Renal cortical epithelial cell (primary cell): ENCODE measurements around the gene DNASE1L2. TPM values are rescaled to one million over a fixed set of nuclear protein-coding genes. Genes with fewer than 3 reads are reported as not detected.
"Not testable (repeated sequence)": the region's sequence is repeated elsewhere in the genome, so short reads cannot be mapped to it uniquely, and the experiment has no call there.

ENCODE experiments used
- DNase-seq: peaks from one replicate; pipeline ENCODE4 v3.0.0-alpha.2; 2011; ENCODE audit warnings: low read depth
- total RNA-seq: library from RNA; depleted of rRNA; stranded (reverse); fragments of >200 nt; gene quantifications from 2 replicates; pipeline ENCODE4 v1.2.3, GENCODE V29; 2014

Gene DNASE1L2
- total RNA-seq, 1 donor from 2014 or later, result 1.1 TPM

- DNase-seq, result not testable (repeated sequence)
Measured at GRCh38 chr16:2203119-2203688, 33.0 kb upstream of the DNASE1L2 start.

DNA sequence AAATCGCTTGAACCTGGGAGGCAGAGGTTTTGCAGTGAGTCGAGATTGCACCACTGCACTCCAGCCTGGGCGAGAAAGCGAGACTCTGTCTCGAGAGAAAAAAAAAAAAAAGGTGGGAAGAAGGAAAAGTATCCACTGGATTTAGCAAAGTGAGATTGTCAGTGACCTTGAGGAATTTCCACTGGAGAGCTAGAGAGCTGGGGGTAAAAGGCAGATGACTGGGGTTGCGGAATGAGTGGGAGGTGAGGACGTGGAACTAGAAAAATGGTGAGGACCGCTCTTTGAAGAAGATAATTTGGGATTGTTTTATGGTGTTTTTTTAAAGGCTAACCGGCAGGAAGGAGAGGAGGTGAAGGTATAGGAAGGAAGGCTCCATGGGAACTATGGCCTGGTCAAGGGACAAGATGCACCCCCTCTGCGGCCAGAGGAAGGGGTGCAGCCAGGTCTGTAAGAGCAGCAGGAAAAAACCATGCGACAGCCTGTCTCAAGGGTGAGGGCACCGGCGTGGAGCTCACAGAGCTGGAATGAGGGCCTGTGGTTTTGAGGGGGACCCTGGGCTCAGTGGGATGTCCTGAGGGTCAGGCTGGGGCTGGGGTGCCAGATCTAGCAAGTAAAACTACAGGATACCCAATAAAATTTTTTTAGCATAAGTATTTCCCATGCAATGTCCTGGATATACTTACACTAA lies 31.7 kb upstream of the DNASE1L2 start:
- DNase-seq, result no peak

DNA sequence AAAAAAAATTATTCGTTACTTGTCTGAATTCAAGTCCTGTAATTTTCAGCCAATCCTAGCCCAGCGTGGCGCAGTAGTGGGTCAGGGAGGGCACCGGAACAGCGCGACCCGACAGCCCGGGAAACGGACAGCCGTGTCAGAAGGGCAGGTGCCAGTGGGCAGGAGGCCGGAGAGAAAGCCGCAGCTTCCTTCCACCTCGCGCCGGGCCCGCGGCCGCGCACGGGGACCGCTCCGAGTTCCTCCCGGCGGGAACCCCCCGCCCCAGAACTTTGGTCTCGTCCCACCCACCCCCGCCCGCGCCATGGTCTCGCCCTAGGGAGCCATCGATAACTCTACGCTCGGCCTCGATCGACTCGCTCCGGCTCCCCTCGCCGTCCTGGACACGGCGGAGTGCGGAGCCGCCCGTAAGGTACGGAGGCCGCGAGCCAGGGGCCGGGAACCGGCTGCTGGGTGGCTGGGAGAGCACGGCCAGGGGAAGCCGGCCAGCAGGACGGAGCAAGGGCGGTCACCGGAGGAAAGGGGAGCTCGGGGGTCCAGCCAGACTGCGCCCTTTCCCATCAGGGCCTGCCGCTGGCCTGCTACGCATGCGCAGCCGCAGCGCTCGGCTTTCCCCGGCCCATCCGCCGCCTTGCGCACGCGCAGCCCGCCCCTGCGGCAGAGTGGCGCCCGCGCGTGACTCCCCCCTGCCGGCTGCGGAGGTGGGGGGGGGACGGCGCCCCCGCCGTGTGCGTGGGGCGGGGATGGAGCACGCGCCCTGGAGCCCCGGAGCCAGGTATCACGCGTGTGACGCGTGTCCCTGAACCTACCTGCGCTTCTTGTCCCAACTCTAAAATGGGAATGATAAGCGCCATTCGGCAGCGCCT lies 30.9 kb upstream of the DNASE1L2 start, which contains the start of gene MLST8:
Gene MLST8 (plus strand): TSS at position 351 of the 863 bp plus-strand sequence. CDS start 632 bp downstream, outside the sequence.
- DNase-seq, result peak; percentile 42

DNA sequence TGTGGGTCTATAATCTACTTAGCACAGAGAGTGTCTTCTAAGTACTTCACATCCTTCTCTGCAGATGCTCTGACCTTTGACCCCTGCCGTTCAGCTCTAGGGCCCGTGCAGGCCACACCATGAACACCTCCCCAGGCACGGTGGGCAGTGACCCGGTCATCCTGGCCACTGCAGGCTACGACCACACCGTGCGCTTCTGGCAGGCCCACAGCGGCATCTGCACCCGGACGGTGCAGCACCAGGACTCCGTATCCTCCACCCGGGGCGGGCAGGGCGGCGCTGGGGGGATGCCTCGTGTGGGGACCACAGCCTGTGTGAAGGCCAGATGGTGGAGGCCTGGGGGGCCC lies 30.3 kb upstream of the DNASE1L2 start:
- peak; percentile 14 for DNase-seq

DNA sequence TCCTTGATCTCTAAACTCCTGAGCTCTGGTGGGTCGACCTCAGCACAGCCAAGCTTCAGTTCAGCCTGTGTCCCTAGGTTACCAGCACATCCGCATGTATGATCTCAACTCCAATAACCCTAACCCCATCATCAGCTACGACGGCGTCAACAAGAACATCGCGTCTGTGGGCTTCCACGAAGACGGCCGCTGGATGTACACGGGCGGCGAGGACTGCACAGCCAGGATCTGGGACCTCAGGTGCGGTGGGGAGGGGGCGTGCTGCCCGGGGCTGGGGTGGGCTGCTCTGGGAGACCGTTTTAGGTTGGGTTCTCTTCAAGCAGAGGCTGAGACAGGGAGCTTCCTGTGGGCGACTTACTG lies 29.8 kb upstream of the DNASE1L2 start:
- DNase-seq, result no peak

GRCh38 chr16:2206780-2207433 lies 29.3 kb upstream of the DNASE1L2 start:
- no peak for DNase-seq

- DNase-seq, result no peak
Measured at GRCh38 chr16:2207872-2208271, 28.4 kb upstream of the DNASE1L2 start.

GRCh38 chr16:2208308-2208707 lies 27.9 kb upstream of the DNASE1L2 start:
- DNase-seq, result no peak

- DNase-seq, result no peak
Measured at GRCh38 chr16:2208772-2209171, 27.5 kb upstream of the DNASE1L2 start.

DNA sequence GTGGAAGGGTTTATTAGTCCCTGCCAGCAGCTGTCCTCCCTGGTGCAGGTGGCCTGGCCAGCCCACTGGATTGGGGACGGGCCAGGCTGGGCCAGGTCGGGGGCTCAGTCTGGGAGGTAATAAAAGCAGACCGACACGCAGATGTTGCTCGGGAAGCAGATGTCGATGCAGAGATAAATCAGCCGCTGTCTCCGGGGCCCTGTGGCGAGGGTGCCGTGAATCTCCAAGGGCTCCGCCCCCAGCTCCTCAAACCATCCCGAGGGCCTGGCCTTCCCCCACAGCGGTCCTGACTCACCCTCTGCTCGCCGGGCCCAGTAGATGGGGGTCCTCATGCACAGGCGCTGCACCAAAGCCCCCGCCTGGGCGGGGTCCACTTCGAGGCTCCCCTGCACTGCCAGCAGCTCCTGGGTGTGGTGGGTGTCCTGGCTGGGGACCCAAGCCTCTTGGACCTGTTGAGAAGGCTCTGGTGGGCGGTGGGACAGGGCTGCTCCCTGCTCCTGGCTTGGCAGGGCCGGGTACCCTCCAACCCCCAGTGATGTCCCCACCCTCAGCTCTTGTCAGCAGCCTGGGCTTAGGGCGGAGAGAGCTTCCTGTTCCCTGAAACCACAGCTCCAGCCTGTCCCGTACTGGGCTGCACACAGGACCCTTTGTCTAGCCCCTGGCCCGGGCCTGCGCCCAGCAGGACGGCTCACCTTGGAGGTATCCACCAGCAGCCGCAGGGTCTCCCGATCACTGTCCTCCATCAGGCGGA lies 26.8 kb upstream of the DNASE1L2 start:
- DNase-seq, result no peak

DNA sequence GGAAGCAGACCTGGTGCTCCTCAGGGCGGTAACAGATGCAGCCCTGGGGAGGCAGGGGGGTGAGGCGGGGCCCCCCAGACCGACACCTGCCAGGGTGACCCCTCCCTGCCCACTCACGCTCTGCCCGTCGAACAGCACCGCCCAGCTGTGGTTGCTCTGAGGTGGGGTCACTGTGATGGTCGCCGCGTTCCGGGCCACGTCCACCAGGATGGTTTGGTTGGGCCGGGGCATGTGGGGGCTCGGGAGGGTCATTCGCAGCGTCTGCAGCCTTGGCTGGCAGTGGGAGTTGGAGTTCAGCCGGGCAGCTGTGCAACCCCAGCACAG lies 26.3 kb upstream of the DNASE1L2 start:
- no peak for DNase-seq

DNA sequence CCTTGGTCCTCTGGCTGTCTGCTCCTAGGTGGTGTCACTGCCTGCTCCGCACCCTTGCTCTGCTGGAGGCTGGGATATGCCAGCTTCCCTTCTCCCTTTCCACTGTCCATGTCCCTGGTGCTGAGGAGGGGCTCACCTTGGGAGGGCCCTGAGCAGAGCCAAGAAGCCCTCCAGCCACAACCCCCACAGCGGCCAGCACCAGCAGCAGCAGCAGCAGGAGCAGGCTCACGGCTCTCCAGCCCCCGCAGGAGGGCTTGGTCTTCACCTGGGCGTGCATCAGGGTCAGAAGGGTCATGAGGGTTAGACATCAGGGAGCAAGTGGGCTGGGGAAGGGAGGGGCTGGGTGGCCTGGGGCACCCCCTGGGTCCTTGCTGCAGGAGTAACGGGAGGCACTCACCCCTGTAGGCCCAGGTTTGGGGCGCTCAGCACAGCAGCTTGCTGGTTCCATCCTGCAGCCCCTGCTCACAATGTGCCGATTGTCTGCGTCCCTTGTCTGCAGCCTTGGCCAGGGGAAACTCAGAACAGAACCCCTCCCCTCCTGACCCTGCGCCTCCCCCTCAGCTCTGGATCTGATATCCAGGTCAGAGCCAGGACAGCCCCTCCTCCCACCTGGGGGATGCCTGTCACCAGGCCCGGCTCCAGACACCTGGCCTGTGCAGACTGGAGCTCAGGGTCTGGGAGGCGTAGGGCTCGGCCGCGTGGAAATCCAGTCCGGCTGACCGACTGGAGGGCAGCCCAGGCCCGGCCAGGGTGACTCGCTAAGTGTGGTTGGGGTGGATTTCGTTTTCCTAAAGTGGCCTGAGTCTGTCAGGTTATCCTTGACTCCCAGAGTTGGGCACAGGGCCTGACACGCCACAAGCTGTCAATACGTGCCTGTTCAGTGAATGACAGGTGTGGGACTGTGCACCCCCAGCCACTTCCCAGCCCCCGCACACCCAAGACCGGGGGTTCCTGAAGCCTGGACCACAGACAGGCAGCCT lies 25.6 kb upstream of the DNASE1L2 start, which contains the start of gene BRICD5:
Gene BRICD5 (minus strand): TSS at position 478 of the 980 bp plus-strand sequence. CDS start 30 bp downstream, at position 448.
- DNase-seq, result no peak

- DNase-seq, result no peak
Measured at GRCh38 chr16:2211923-2212347, 24.3 kb upstream of the DNASE1L2 start.

GRCh38 chr16:2212362-2213324 lies 23.6 kb upstream of the DNASE1L2 start:
- peak; percentile 60 for DNase-seq

DNA sequence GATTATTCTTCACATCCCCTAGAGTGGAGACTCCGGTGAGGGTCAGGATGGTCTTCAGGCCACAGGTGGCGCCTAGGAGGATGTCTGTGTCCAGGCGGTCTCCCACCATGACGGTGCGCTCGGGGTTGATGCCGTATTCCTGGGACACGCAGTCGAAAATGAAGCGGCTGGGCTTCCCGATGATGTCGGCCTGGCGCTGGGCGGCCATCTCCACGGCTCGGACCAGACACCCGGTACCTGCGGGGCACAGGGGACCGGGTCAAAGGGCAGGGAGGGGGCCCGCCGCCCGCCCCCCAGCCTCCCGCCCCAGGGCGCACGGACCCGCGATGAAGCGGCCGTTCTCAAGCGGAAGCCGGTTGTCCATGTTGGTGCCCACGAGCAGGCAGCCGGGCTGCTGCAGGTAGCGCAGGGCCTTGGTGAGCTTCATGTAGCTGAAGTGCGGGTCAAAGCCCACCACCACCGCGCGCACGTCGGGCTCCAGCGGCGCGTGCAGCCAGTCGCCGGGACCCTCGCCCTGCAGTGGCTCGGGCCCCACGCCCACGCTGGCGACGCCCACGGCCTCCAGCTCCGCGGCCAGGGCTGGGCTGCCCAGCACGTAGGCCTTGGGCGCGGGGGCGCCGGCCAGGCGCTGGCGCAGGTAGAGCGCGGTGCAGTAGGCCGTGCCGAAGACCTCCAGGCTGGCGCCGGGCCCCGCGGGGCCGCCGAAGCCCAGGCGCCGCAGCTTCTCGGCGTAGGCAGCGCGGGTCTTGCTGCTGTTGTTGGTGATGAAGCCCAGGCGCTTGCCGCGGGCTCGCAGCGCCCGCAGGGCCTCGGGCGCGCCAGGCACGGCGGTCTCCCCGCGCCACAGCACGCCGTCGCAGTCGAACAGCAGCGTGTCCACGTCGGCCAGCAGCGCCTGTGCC lies 22.2 kb upstream of the DNASE1L2 start:
- DNase-seq, result no peak

- DNase-seq, result no peak
Measured at GRCh38 chr16:2214719-2214968, 21.6 kb upstream of the DNASE1L2 start, which contains the start of gene PGP. TSS of gene PGP (minus strand) at chr16:2214840. CDS start at chr16:2214777, 63 bp downstream.

DNA sequence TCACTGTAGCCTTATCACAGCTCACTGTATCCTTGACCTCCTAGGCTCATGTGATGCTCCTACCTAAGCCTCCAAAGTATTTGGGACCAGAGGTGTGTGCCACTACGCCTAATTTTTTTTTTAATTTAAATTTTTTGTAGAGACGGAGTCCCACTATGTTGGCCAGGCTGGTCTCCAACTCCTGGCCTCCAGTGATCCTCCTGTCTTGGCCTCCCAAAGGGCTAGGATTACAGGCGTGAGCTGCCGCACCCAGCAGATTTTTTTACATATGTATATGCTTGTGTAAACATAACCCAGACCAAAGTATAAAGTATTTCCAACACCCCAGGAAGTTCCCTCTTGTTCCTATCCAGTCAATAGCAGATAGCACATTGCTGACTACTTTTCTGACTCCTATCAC lies 19.9 kb upstream of the DNASE1L2 start:
- no peak for DNase-seq

DNA sequence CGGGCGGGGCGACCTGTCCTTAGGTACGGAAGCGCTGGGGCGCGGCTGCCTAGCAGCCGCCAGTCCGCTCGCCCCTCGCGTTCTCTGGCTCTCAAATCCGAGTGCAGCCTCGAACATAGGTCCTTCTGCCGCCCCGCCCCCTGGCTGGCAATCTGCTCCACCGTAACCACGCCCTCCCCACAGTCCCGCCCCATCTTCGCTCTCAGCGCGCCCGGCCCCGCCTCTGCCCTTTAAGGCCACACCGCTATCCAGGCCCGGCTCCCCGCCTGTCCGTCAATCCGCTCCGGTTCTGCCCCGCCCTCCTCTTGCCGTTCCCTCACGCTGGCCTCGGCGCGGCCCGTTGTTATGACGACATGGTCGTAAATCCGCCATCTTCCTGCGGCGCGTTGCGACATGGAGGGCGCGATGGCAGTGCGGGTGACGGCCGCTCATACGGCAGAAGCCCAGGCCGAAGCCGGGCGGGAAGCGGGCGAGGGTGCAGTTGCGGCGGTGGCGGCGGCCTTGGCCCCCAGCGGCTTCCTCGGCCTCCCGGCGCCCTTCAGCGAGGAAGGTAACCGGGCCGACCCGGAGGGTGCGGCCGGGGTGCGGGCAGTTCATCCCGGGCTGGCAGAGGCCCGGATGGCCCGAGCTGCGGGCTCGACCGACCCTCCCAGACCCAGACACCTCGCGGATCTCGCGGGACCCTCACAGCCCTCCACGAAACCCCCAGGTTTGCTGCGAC lies 12.9 kb upstream of the DNASE1L2 start, which contains the start of gene E4F1:
Gene E4F1 (plus strand): TSS at position 371 of the 721 bp plus-strand sequence. CDS start 23 bp downstream, at position 394.
- peak; percentile 96 for DNase-seq
